HEK293 (cell line): ENCODE results near the gene SDF2.

ENCODE experiments used
- CTCF ChIP-seq: fragments of 450-650 bp; formaldehyde crosslinking; IDR thresholded peaks from 2 replicates; pipeline ENCODE4 v1.5.1; 2016; ENCODE audit warnings: missing biosample characterization, missing genetic modification characterization
- FEZF1 ChIP-seq: fragments of 450-650 bp; formaldehyde crosslinking; IDR thresholded peaks from 2 replicates; pipeline ENCODE4 v1.5.1; 2016; ENCODE audit warnings: missing biosample characterization, missing genetic modification characterization
- HOXA7 ChIP-seq: sonication (generic); formaldehyde crosslinking; IDR thresholded peaks from 2 replicates; pipeline ENCODE4 v1.8.1; 2022; ENCODE audit warnings: missing genetic modification reagents, borderline replicate concordance
- MEIS1 ChIP-seq: sonication (generic); formaldehyde crosslinking; IDR thresholded peaks from 2 replicates; pipeline ENCODE4 v1.8.1; 2022; ENCODE audit warnings: missing genetic modification reagents, mild to moderate bottlenecking, borderline replicate concordance
- YY1 ChIP-seq: fragments of 450-650 bp; formaldehyde crosslinking; IDR thresholded peaks from 2 replicates; pipeline ENCODE4 v1.5.1; 2018; ENCODE audit warnings: missing biosample characterization, missing genetic modification characterization
- ZFP37 ChIP-seq: fragments of 450-650 bp; formaldehyde crosslinking; IDR thresholded peaks from 2 replicates; pipeline ENCODE4 v1.5.1; 2016; ENCODE audit warnings: missing biosample characterization, missing genetic modification characterization
- ZNF16 ChIP-seq: fragments of 450-650 bp; formaldehyde crosslinking; IDR thresholded peaks from 2 replicates; pipeline ENCODE4 v1.5.1; 2016; ENCODE audit warnings: low read depth, missing biosample characterization, missing genetic modification characterization
- ZNF354C ChIP-seq: fragments of 450-650 bp; formaldehyde crosslinking; IDR thresholded peaks from 2 replicates; pipeline ENCODE4 v1.5.1; 2016; ENCODE audit warnings: missing biosample characterization, missing genetic modification characterization, low read depth, borderline replicate concordance
- ZNF561 ChIP-seq: fragments of 450-650 bp; IDR thresholded peaks from 2 replicates; pipeline ENCODE4 v1.5.1; 2018; ENCODE audit warnings: missing biosample characterization, missing genetic modification characterization, borderline replicate concordance
- ZNF658 ChIP-seq: fragments of 450-650 bp; formaldehyde crosslinking; IDR thresholded peaks from 2 replicates; pipeline ENCODE4; 2016; ENCODE audit warnings: missing biosample characterization, missing genetic modification characterization
- ZNF768 ChIP-seq: fragments of 450-650 bp; formaldehyde crosslinking; IDR thresholded peaks from 2 replicates; pipeline ENCODE4 v1.5.1; 2018; ENCODE audit warnings: missing biosample characterization, mild to moderate bottlenecking, missing genetic modification characterization

- TF ChIP-seq CTCF (no peak), ZNF16 (tag by site-specific recombination) (no peak), HOXA7 (CRISPR knock-in tag) (no peak), ZNF768 (tag by site-specific recombination) (no peak), YY1 (tag by site-specific recombination) (no peak), ZNF561 (no peak), ZFP37 (no peak), MEIS1 (CRISPR knock-in tag) (no peak), FEZF1 (no peak), ZNF658 (tag by site-specific recombination) (no peak), ZNF354C (tag by site-specific recombination) (no peak)
Observed at GRCh38 chr17:28610376-28610775, 51.3 kb downstream of the SDF2 start.
